Activated CD4-positive, alpha-beta T cell treated with anti-CD3 and anti-CD28 coated beads, Interleukin-2, Interleukin-6, amounts not matched to agents 100 ng/mL and 50 ng/mL, durations not matched to agents 16 hours and 8 hours (primary cell): Measurements from ENCODE around the gene HPCA.

Source experiments
- DNase-seq: peaks from one replicate; pipeline ENCODE4 v3.0.0-alpha.2; 2020

The HPCA gene

DNA sequence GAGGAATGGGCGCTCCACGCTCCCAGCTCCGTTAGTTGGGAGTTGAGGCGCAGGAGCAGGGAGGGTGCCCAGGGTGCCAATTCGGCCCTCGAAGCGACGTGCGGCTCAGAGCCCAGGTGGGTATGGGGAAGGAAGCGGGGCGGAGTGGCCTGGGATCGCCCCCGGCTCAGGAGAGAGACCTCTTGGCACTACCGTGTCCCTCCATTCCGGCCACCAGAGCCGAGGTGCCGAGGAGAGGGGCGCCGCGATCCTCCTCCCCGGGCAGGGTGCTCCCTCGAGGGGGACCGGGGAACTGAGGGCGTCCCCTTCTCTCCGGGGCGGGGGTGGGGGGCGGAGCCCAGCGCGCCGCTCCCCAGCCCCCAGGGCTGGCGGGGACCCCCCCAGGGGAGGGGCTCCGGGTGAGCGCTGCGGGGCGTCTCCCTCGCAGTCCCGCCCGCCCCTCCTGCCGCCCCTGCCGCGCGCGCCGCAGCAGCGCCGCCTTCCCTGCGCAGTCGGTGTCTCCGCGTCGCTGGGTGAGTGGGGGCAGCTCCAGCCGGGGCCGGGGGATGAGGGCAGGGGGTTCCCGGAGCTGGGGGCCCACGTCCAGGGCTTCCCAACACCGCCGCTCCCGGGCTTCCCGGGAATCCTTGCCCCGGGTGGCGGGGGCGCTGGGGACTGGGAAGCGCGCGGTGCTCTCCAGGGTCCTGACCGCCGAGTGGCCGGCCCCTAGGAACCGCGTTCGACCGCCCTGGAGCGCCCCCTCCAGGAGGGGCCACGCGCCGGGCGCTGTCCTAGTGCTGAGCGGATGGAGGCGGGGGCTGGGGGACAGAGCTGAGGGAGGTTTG, at the start of gene HPCA:
TSS of gene HPCA (plus strand) at position 488 of the 824 bp plus-strand sequence. CDS start 2,408 bp downstream, outside the sequence.
- DNase-seq, result peak; percentile 47

- DNase-seq, result no peak
Measured at GRCh38 chr1:32848354-32849063, 37.8 kb upstream of the HPCA start.

DNA sequence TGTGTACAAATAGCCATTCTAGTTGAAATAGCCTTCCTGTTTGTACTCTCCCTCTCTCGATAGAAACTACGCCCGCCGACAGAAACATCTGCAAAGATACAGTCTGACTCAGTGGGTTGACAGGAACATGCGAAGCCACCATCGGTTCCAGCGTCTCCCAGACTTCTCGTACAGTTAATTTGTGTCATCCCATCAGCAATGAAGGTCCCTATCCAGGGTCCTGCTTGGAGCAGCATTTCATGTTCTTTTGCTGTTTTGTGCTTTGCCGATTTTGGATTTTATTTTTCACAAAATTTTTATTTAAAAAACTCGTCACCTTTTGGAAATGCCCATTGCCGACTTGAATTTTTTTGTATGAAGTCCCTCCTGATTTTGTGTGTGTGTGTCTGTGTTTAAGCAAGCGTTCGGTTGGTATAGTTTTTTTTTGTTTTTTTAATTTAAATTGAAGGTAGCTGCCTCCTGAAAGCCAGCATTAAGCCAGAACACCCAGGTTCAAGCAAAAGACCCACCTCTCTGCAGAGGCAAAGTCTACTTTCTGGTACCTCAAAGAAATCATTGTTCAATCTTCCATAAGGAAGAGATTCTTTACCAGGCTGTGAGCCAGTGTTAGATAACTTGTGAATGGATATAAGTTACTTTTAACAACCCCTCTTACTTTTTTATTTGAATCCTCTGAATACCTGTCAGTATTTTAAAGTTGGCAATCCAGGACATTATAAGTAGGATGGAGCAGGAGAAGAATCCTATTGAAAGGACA, 30.3 kb upstream of the HPCA start:
- DNase-seq, result no peak

- DNase-seq, result no peak
Measured at GRCh38 chr1:32858136-32858535, 28.2 kb upstream of the HPCA start.

DNA sequence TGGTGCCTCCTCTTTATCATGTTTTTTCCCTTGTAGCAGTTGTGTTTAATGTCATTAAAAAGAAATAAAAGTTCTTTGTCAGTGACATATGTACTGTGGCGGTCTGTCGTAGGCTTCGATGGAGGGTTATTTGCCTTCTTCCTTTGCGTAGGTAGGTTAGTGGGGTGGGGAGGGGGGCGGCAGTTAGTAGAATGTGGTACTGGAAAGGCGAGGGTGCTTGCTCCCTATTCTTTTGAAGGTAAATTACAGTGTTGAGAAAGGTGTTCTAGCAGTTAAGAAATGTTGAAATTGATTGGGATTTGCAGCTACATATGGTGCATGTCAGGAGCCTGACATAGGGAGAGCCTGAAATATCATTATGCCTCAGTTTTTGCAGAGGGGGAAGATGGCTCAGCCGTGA, 27.5 kb upstream of the HPCA start:
- no peak for DNase-seq

- no peak for DNase-seq
Measured at GRCh38 chr1:32859915-32860314, 26.4 kb upstream of the HPCA start.

- no peak for DNase-seq
Measured at GRCh38 chr1:32860566-32860965, 25.7 kb upstream of the HPCA start.

- no peak for DNase-seq
Measured at GRCh38 chr1:32861904-32862695, 24.2 kb upstream of the HPCA start.

DNA sequence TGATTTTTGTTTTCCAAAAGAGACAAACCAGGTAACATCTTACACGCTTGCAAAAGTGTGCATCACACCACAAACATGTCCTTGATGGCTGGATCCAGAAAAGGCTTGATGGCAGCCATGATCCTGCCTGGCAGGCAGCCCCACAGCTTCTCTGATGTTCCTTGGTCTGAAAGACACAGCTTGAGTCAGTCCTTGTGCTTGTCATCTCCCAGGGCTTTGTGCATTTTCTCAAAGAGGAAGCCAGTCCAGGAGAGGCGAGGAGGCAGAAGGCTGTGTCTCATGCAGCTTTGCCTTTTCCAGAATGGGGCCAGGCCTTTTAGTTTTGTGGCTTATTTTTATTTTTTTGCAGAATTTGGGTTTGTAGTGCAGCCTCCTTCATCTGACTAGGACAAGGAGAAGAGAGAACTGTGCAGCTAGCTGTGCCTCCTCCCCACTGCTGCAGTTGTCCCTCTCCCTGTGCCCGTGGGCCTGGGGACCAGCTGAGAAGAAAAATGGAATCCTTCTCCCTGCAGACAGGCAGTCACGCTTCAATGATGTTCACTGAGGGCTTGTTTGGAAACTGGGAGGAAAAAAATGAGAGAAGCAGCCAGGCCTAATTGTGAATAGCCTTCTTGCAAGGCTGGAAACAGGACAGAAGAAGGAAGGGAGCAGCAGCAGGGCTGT, 22.9 kb upstream of the HPCA start:
- no peak for DNase-seq

- no peak for DNase-seq
Measured at GRCh38 chr1:32863881-32864245, 22.4 kb upstream of the HPCA start.

- DNase-seq, result no peak
Measured at GRCh38 chr1:32864375-32865019, 21.8 kb upstream of the HPCA start.

GRCh38 chr1:32865639-32866405, 20.5 kb upstream of the HPCA start:
- DNase-seq, result no peak

GRCh38 chr1:32867151-32867550, 19.1 kb upstream of the HPCA start:
- DNase-seq, result no peak

GRCh38 chr1:32867671-32868070, 18.6 kb upstream of the HPCA start:
- DNase-seq, result no peak

DNA sequence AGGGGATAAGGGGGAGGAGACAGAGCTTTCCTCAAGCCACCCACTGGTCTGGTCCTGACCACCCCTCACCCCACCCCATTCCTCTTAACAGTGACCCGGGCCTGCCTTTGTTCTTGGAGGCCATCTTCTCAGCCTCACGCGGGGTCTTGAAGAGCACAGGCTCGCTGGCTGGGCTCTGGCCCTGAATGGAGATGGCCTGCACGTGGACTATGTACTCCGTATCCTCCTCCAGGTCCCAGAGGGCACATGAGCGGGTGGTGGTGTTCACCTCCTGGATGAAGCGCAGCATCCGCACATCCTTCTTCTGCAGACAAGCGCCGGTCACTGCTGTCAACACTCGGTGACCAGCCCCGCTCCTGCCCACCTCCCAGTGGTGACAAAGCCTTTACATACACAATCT, 18.2 kb upstream of the HPCA start:
- no peak for DNase-seq

GRCh38 chr1:32868806-32869455, 17.4 kb upstream of the HPCA start:
- no peak for DNase-seq

DNA sequence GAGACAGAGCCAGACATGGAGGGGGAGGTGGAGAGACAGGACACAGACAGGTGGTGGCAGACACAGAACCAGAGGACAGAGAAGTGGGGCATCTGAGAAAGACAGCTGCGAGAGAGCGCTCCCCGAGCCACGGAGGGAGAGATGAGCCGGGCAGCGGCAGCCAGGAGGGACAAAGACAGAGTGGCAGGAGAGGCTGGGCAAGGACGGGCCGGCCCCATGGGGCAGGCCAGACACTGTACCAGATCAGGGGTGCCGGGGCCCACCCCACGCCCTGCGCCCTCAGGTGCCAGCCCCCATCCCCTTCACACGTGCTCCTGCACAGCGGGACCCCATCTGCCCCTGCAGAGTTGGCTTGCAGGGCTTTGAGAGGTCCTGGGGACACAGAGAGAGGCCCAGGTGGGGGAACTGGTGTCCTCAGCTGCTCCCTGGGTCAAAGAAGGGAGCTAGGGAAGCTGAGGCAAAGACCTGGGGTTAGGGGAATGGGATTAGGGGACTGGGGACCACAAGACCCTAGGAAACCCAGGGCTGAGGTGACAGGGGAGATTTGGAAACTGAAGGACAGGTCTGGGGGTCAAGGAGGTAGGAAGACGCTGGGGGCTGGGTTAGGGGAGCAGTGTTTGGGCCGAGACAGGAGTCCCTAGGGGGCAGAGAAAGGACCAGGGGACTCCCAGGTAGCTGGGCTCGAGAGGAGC, 16.2 kb upstream of the HPCA start:
- no peak for DNase-seq

DNA sequence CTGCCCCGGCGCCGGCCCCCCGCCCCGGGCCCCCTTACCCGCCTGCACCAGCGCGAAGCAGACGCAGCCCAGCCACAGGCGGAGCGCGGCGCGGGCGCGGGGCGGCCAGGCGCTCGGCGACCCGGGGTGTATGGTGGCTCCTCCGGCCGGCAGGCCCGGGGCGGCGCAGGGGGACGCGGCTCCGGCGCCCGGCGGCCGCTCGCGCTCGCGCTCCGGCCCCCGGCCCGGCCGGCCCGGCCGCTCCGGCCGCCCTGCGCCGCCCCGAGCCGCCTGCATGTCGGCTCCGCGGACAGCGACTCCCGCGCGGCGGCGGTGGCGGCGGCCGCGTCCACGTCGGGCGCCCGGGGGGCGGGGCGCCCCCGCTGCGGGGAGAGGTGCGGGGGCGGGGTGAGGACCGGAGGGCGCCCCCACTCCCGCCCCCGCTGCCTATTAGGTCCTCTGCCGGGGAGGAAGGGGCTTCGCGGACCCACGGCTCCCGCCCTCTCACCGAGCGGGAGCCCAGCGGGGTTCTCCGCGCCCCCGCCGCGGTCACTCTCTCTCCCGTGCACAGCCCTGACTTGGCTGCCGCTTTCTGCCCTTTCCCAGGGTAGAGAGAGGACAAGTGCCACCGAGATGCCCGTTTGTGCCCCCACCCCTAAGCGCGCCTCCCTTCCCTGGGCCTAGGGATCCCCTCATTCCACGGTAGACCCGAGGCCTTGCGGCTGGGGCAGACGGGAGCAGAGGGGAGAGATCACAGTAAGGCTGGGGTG, 15.5 kb upstream of the HPCA start, which contains the start of gene FNDC5:
TSS of gene FNDC5 (minus strand) at position 298 of the 749 bp plus-strand sequence.
- DNase-seq, result no peak
